SKM-1 (cell line): Measurements from ENCODE around the gene ZCWPW2.

Source experiments
- DNase-seq: peaks from one replicate; lab custom pipeline; 2025; ENCODE audit not compliant: unreplicated experiment; lab: John Stamatoyannopoulos, UW

Gene ZCWPW2

DNA sequence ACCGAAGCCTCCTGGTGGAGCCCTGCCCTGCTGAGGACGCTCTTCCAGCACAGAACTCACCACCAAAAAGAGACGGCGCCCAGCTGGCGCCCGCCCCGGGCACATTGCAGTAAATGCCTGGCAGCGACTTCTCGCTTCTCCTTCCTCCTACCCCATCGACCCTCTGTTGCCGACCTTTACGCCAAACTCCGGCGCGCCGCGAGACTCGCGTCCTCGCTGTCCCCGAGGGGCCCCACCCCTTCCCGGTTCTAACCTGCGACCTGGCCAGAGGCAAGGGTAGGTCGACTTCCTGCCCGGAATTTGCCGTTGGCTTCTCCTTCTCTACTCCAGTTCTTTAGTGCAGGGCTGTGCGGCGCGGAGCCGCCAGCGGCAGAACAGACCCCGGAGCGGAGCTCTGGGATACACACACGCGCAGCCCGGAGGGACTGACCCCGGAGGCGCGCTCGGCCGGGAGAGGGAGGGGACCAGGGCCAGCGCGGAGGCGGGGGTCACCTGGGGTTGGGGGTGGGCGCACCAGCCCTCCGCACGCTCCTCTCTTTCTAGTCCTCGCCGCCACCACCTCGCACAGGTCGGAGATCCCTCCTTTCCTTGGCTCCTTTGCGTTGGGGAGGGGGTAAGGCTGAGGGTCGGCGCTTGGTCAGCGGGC, 226.7 kb downstream of the ZCWPW2 start:
- DNase-seq, result no peak
